HG03469 (cell line): ENCODE results near the gene PREX1.
A peak's percentile ranks its signal among the peaks of the same experiment; 100 is the strongest.
"Not testable (repeated sequence)": the region's sequence is repeated elsewhere in the genome, so short reads cannot be mapped to it uniquely, and the experiment has no call there.

ENCODE experiments used
- ATAC-seq: cut with Tn5 transposase; IDR thresholded peaks from one replicate; pipeline ENCODE4 v1.9.1; 2021; ENCODE audit warnings: mild to moderate bottlenecking, moderate library complexity, moderate number of reproducible peaks; ENCODE audit not compliant: unreplicated experiment

Gene PREX1

DNA sequence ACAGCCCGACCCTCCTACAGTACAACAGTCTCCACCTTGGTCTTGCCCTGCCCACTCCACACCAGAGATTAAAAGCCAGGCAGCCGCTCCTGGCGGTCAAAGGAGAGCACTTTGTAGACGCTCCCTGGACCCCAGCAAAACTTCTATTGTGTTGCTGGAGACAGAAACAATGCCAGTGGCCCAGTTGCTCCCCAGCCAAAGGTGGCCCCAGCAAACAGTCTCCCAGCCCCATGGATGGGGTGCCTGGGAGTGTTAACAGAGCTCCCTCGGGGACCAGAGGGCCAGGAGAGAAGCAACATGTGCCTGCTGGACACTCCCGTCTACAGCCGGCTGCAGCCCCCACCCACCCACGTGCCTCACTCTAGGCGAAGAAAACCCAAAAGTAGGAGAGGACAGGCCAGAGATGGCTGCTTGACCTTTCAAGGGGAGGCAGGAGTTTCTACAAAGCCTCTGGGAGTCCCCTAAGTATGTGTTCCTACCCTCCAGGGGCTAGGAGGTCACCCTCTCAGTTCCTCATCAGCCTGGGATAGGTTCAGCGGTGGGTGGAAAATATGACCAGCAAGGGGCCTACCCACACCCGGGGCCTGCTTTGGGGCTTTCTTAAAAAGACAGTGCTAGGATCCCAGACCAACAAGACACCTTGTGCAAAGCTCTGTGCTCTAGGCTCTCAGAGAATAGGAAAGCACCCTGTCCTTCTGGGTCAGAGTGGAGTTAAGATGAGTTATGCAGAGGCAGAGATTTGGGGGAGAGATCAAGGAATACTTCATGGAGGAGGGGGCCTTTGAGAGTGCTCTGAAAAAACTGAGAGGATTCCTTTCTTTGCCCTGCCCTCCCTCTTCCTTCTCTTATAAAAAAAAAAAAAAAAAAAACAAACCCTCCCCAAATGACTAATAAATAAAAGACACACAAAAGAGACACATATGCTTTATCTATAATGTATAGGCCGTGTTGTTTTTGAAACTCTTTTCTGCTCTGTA, 19.0 kb upstream of the PREX1 start:
- ATAC-seq = peak; percentile 77

DNA sequence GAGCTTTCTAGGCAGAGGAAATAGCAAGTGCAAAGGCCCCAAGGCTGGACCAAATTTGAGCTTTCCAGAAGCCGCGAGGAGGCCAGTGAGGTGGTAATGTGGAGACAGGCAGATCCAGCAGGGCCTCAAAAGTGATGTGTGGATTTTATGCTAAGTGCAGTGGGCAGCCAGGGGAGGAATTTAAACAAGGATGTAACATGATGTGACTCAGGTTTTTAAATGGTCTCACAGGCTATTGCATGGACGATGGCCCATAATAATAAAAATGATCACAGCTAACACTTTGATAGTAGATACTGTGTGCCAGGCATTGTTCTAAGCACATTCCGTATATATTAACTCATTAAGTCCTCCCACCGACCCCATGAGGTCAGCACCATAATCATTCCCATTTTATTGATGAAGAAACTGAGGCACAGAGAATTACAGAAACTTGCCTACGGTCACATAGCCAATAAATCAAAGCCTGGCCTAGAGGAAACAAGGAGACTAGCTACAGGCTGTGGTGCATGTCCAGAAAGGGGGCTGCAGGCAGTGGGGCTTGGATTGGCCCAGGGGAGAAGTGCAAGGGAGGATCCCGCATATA, 18.0 kb upstream of the PREX1 start:
- ATAC-seq = no peak

DNA sequence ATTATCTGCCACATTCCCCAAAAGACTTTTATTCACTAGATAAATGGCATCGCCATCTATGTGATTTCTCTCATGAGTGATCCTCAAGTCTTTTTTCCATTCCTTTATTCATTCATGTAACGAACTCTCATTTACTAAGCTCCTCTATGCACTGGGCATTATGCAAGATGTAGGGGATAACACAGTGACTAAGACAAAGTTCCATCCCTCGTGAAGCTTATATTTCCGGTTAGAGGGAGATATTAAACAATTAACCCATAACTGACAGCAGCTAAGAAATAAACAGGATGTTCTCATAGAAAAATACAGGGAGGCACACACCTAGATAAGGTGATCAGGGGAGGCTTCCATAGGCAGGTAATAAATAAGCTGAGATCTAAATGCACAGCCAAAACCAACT, 17.2 kb upstream of the PREX1 start:
- no peak for ATAC-seq

DNA sequence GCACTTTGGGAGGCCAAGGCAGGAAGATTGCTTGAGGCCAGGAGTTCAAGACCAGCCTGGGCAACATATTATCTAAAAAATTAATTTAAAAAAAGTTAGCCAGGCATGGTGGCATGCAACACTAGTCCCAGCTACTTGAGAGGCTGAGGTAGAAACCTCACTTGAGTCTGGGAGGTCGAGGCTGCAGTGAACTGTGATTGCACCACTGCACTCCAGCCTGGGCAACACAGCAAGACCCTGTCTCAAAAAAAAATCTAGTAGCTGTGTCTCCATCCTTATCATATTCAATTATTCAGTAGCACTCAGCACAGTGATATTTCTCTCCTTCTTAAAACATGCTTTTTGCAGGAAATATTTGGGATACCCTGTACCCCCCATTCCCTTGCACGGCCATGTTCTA, 16.1 kb upstream of the PREX1 start:
- not testable (repeated sequence) for ATAC-seq

DNA sequence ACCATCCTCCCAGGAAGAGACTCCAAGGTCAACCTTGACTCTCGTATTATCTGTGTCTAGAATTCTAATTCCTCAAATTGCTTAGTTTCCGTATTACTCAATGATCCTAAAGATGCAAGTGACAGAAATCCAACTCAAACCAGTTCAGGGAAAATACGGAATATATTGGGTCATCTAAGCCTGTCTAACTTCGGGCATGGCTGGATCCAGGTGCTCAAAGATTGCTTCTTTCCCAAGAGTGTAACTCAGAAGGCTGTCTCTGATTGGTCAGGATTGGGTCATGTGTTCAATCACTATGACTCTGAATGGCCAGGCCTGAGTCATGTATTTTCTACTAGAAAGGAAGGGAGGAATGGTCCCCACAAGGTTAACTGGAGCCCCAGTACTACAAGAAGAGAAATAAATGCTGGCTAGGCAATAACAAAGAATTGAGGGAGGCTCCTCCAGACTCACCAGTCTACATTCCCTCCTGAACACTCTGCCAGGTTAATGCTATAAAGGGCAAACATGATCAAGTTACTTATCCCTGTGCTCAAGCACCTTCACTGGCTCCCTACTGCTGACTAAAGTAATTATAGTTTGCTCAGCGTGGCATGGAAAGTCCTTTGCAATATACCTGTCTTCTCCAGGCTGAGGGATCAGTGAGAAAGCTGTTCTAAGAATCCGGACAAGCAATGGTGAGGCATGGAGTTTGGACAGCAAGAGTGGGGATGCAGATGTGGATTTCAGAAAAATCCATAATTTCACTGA, 15.4 kb upstream of the PREX1 start:
- no peak for ATAC-seq

DNA sequence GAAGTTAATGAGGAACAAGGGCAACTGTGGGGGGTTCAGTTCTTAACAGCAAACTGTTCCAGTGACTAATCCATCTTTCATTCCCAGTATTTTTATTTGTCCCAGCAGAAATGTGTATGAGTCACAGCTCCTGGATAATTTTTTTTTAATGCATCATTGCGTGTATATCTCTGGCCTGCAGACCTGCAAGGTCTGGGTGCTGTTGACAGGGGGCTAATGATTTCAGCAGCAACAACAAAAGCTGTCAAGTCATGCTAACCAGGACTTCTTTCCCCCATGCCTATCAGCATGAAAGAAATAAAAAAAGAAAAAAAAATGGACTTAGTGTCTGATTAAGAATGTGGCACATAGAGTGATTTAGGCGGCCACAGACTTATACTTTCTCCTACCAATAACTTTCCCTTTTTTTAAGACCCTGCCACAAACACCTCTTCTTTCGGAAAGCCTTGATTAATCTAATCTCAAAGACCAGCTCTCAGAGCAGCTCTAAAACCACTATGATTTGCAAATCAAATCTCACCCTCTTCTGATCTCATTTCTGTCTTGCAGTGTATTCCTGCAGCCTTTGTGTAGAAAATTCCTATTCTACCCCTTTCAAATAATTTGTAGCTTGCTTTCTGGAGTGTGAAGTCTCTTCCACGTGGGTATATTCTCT, 14.2 kb upstream of the PREX1 start:
- no peak for ATAC-seq

DNA sequence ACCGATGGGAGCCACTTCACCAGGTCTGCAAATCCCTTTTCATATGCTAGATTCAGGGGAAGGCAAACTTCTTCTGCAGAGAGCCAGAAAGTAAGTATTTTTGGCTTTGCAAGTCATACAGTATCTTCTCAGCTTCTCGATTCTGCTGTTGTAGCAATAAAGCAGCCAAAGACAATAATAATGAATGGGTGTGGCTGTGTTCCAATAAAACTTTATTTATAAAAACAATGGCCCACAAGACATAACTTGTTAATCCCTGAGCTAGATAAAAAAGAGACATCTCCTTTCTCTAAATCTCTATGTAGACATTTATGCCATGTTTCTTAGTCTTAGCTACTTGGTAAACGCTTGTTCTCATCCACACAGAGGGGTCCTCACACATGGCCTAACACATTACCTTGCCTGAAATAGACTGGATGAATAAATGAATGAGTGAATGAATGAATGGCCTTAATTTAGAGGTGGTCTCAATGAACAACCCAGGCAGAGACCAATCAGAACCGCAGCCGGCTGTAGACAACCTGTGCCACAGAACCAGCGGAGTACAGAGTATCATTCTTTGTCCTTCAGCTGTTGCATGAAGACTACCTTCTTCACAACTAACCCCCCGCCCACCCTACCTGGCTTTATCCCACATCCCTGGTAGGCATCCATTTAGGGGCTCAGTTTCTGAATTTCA, 13.5 kb upstream of the PREX1 start:
- ATAC-seq = no peak

DNA sequence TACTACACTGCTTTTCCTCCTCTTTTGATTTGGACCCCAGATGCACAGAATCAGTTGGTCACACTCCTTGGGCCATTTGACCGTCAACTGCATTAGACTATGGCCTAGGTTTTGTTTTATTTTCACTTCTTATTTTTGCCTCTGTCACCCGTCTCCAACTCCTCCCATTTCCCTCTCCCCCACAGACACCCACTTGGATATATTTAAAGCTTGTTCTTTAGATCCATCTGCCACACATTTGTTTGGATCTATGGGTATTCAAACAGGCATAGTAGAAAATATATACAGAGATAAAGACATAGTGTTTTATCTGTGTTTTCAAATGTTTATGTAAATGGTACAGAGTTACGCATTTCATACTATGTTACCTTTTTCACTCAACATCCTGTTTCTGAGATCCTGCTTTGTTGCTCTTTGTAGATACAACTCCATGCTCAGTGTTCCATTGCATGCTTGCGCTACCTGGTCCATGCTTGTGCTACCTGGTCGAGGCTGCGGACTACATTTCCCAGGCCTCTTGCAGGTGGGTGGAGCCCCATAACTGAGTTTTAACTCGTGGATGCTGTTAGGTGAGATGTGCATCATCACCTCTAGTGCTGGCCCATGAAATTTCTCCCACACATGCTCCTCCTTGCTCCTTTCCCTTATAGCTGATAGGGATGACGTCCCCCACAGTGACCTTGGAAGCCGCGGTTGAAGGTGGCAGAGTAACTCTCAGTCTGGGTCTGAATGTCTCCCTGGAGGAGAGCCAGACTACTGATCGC, 11.5 kb upstream of the PREX1 start:
- no peak for ATAC-seq

DNA sequence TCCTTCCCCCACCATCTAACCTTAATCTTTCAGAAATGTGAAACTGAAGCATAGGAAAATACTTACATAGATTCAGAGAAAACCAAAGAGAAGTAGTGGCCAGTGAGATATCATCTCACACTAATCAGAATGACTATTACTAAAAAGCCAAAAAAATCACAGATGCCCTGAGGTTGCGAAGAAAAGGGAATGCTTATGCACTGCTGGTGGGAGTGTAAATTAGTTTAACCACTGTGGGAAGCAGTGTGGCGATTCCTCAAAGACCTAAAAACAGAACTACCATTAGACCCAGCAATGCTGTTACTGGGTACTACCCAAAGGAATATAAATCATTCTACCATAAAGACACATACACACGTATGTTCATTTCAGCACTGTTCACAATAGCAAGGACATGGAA, 9.2 kb upstream of the PREX1 start:
- ATAC-seq = no peak

DNA sequence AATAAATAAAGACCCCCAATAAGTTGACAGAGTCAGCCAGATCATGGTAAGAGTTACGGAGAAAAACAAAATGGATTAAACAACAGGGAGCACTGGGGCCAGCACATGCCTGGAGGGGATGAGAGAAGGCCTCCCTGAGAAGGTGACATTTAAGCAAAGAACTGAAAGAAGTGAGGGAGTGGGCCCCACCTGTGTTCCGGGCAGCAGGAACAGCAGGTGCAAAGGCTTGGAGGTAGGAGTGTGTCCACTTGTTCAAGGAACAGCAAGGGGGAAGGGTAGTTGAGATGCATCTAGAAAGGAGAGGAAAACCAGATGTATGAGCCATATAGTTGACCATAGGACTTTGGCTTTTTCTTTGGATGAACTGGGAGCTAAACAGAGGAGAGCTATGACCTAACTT, 7.6 kb upstream of the PREX1 start:
- no peak for ATAC-seq

DNA sequence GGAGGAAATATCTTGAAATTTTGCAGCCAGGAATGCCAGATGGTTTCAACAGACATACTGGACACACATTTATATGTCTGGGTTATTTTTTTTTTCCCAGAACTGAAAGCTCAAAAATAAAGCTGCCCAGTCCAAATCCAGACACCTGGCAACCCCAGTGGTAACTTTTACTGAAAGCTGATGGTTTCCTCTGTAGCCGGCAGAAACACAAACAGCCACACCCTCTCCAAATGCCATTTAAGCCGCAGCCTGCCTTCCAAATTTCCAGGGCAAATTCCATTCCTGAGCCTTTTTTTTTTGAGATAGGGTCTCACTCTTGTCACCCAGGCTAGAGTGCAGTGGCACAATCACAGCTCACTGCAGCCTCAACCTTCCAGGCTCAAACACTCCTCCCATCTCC, 6.5 kb upstream of the PREX1 start:
- no peak for ATAC-seq

DNA sequence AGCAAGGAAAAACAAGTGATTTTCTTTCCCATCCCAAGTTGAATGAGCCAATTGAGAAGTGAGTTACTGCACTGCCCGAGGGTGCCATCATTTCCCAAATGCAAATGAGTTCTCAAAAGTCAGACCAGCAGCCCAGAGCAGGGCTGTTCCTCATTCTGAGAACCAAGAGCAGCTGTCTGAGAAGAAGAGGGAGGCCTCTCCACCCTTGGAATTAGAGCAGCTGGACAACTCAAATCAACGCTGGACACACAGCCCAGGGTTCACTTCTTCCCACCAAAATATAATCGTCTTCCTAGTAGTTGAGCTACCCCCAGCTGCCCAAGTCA, 4.6 kb upstream of the PREX1 start:
- no peak for ATAC-seq

DNA sequence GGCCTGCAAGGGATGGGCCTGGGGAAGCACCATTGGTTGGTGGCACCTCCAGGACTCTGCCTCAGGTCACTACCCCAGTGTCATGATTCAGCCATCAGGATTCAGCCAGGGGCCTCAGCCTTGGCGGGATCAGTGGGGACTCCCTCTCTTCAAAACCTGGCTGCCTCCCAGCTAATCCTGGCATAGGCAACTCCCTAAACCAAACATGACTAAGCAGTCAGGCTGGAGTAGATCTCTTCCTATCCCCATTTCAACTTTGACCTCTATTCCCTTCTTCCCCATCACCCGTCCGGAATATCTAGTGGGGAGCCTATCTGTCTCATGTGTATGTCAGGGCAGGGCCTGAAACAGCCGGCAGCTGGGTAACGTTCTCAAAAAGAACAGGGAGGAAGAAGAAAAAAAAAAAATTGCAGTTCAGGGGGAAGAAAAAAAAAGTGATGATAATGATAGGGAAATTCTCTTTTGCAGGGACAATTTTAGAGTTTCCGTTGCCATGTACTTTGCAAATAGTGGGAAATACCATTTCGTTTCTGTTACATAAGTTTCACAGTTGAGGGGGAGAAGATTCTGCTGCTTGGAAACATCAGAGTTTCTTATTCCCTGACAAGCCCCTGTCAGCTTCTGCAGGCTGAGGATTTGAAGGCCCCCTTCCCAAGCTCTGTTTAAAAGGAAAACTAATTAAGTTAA, 4.1 kb upstream of the PREX1 start:
- ATAC-seq = no peak

DNA sequence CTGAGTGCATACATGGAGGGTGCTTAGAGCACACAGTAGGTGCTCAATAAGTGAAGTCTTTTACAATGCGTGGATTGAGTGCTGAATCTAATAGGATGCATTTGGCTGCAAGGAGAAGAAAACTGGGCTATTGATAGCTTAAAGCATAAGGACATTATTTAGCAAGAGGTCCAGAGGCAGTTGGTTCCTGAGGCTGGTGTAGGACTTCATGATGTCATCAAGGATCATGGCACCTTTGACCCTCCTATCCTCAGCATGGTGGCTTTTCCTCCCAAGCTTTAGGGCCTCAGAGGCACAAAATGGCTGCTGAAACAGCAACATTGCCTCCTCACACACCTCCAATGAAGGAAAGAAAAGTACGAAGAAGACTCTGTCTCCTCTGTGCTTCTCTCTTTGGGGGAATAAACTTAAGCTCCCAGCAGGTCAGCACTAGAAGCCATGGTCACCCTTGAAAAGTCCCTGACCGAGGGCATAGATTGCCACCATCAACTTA, 3.1 kb upstream of the PREX1 start:
- no peak for ATAC-seq

DNA sequence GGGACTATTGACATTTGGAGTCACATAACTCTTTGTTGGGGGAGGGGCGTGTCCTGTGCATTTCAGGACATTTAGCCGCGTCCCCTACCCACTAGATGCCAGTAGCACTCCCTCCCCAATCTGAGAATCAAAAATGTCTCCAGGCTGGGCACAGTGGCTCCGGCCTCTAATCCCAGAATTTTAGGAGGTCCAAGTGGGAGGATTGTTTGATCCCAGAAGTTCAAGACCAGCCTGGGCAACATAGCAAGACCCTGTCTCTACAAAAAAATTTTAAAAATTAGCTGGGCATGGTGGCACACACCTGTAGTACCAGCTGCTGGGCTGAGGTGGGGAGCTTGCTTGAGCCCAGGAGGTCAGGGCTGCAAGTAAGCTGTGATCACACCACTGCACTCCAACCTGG, 2.1 kb upstream of the PREX1 start:
- no peak for ATAC-seq

DNA sequence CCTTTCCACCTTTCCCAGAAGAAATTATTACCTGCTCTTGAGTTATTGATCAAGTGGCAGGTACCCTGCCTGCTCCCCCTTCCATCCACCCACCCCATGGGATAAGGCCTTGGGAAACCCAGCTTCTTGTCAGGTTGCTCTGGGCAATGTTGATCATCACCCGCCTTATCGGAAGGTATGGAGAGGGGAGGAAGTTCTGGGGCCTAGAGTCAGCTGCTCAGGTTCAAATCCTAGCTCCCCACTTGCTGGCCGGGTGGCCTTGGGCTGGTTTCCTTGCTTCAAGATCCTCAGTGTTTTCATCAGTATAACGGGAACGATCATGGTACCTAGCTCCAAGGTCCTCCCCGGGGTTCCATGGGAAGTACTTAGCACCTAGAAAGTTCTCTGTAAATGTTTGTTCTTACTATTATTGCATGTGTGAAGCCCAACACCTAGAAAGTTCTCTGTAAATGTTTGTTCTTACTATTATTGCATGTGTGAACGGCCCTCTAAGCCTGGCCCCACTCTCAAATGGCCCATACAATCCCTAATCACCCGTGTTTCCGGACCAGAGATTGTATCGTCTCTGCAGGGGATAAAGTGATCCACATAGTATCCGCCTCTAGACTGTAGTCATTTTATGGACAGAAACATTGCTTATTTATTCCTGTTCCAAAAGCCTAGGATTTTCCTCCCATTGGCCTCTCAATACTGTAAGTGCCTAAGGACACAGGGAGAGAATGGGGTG, 1.1 kb upstream of the PREX1 start:
- no peak for ATAC-seq

DNA sequence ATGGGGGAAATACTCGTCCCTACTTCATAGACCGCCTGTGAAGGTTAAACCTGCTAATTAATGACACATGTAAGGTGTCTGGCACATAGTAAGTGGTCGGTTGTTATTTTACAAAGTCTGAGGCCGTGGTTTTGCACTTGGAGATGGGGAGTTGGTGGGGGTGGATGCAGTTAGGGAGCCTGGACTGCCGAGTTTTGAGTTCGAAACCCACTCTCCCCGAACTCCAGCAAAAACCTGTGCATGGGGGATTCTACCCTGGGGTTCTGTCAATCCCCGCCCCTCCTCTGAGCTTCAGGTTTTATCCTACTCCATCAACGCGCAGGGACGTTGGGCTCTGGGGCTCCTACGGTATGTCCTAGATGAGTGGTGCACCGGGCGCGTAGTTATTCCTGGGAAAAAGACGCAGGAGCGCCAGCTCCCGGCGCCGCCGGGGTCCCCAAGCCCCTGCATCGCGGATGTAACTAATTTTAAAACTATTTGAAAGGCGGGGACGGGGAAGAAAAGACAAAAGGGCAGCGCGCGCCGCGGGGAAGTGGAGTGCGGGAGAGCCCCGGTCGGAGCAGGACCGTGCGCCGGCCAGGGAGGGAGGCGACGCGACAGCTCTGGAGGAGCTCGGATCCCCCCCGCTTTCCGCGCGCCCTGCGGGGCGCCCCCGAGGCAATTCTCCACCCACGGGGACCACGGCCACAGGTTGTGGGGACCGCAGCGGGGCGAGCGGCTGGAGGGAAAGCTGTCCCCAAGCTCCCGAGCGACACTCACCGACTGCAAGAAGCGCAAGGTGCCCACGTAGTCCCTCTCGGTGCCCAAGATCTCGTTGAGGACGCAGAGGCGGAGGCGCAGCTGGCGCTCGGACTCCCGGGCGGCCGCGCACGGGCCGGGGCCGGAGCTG, 672 bp downstream of the PREX1 start:
- no peak for ATAC-seq

DNA sequence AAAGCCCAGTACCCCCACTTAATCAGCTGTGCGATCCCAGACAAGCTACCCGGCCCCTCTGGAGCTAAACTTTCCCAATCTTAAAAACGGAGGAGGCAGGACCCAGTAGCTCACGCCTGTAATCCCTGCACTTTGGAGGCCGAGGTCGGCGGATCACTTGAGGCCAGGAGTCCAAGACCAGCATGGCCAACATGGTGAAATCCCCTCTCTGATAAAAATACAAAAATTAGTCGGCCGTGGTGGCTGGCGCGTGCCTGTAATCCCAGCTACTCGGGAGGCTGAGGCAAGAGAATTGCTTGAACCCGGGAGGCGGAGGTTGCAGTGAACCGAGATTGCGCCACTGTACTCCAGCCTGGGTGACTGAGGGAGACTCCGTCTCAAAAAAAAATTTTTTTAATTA, 1.3 kb downstream of the PREX1 start:
- ATAC-seq = not testable (repeated sequence)
